Neural progenitor cell (in vitro differentiated cells): ENCODE measurements around the gene PRR19. TPM values are rescaled to one million over a fixed set of nuclear protein-coding genes. Genes with fewer than 3 reads are reported as not detected.
A peak's percentile ranks its signal among the peaks of the same experiment; 100 is the strongest.

Source experiments
- DNase-seq: peaks from one replicate; pipeline ENCODE4 v3.0.0-alpha.2; 2016; ENCODE audit warnings: low spot score
- H2AFZ ChIP-seq: fragments of 200-600 bp; sonication (generic); replicated peaks from 2 replicates; pipeline ENCODE4 v1.6.1; 2016; ENCODE audit warnings: antibody characterized with exemption
- H3F3A ChIP-seq: fragments of 200-600 bp; sonication (generic); 2 replicates; pipeline ENCODE4 v1.6.1; 2016; ENCODE audit warnings: antibody characterized with exemption, low read depth
- H3K27ac ChIP-seq: fragments of 200-600 bp; sonication (generic); 2 replicates; pipeline ENCODE4 v1.5.1; 2016; ENCODE audit warnings: mild to moderate bottlenecking
- H3K27me3 ChIP-seq: fragments of 200-600 bp; sonication (generic); 2 replicates; pipeline ENCODE4 v1.6.1; 2016; ENCODE audit warnings: mild to moderate bottlenecking, moderate library complexity
- H3K36me3 ChIP-seq: fragments of 200-600 bp; sonication (generic); 2 replicates; pipeline ENCODE4 v1.5.1; 2016
- H3K4me1 ChIP-seq: fragments of 200-600 bp; sonication (generic); 2 replicates; pipeline ENCODE4 v1.6.1; 2016; ENCODE audit warnings: mixed run types
- H3K4me2 ChIP-seq: fragments of 200-600 bp; sonication (generic); 2 replicates; pipeline ENCODE4 v1.6.1; 2016
- H3K4me3 ChIP-seq: fragments of 200-600 bp; sonication (generic); 2 replicates; pipeline ENCODE4 v1.5.1; 2016
- H3K79me2 ChIP-seq: fragments of 200-600 bp; sonication (generic); 2 replicates; pipeline ENCODE4 v1.6.1; 2016; ENCODE audit warnings: low read depth
- H3K9ac ChIP-seq: fragments of 200-600 bp; sonication (generic); 2 replicates; pipeline ENCODE4 v1.6.1; 2016
- H3K9me3 ChIP-seq: fragments of 200-600 bp; sonication (generic); 2 replicates; pipeline ENCODE4 v1.5.1; 2016; ENCODE audit warnings: low read depth
- H4K20me1 ChIP-seq: fragments of 200-600 bp; sonication (generic); 2 replicates; pipeline ENCODE4 v1.6.1; 2016; ENCODE audit warnings: low read depth
- H3K27ac Mint-ChIP-seq: 3 replicates; pipeline ENCODE4 v1.8.0; 2021; ENCODE audit warnings: mixed read lengths
- H3K27me3 Mint-ChIP-seq: 2 replicates; pipeline ENCODE4 v1.8.0; 2022; ENCODE audit warnings: low read depth, mild to moderate bottlenecking, inconsistent platforms, moderate library complexity, mixed read lengths; ENCODE audit not compliant: insufficient read depth
- H3K36me3 Mint-ChIP-seq: 3 replicates; pipeline ENCODE4 v1.8.0; 2021; ENCODE audit warnings: mixed read lengths
- H3K4me1 Mint-ChIP-seq: 3 replicates; pipeline ENCODE4 v1.8.0; 2021; ENCODE audit warnings: mixed read lengths
- H3K4me3 Mint-ChIP-seq: 3 replicates; pipeline ENCODE4 v1.8.0; 2021; ENCODE audit warnings: mild to moderate bottlenecking, moderate library complexity, mixed read lengths
- H3K9me3 Mint-ChIP-seq: 3 replicates; pipeline ENCODE4 v1.8.0; 2020; ENCODE audit warnings: mixed read lengths
- CTCF ChIP-seq: fragments of 200-600 bp; sonication (generic); IDR thresholded peaks from 2 replicates; pipeline ENCODE4 v1.5.1; 2017; ENCODE audit warnings: antibody characterized with exemption, mild to moderate bottlenecking
- EZH2 ChIP-seq: fragments of 200-600 bp; sonication (generic); IDR thresholded peaks from 2 replicates; pipeline ENCODE4 v1.6.1; 2017; ENCODE audit warnings: antibody characterized with exemption, mild to moderate bottlenecking, moderate library complexity
- EZH2phosphoT487 ChIP-seq: fragments of 200-600 bp; sonication (generic); IDR thresholded peaks from 2 replicates; pipeline ENCODE4 v1.6.1; 2017; ENCODE audit warnings: antibody characterized with exemption
- total RNA-seq: library from RNA; depleted of rRNA; stranded (reverse); fragments of >200 nt; gene quantifications from 2 replicates; pipeline ENCODE4 v1.2.3, GENCODE V29; 2015; ENCODE audit warnings: low replicate concordance

Gene PRR19
- total RNA-seq, 1 donor from 2014 or later, result 1.0 TPM

DNA sequence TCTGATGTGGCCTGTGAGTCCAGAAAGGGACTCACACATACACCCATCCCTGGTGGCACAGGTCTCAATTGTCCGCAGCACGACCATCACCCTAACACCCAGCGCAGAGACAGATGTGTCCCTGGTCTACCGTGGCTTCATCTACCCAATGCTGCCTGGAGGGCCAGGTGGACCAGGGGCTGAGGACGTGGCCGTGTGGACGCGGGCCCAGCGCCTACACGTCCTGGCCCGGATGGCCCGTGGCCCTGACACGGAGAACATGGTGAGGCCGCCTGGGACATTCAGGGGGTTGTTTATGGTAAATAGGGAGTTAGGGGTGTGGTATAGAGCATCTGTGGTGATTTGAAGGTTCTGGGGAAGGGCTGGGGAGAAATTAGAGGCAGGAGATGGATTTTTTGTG is 46.3 kb downstream of the PRR19 start:
- no peak overlapping the region for H2AFZ ChIP-seq
- no peak overlapping the region for H3K4me3 ChIP-seq
- no peak overlapping the region for H3K4me2 ChIP-seq
- Mint-ChIP-seq H3K4me1 (peaks cover 14% of the 10 kb centered on the region), H3K27ac (no peak overlapping the region), H3K27me3 (peaks cover 10% of the 10 kb centered on the region), H3K4me3 (no peak overlapping the region), H3K36me3 (peaks cover 26% of the 10 kb centered on the region), H3K9me3 (no peaks in the 10 kb centered on the region)
- H4K20me1 ChIP-seq, result no peaks in the 10 kb centered on the region
- no peaks in the 10 kb centered on the region for H3K79me2 ChIP-seq
- H3K27ac ChIP-seq, result no peak overlapping the region
- H3K36me3 ChIP-seq, result no peaks in the 10 kb centered on the region
- TF ChIP-seq EZH2phosphoT487, result no peak
- TF ChIP-seq EZH2, result no peak
- TF ChIP-seq CTCF, result no peak
- no peaks in the 10 kb centered on the region for H3K4me1 ChIP-seq
- no peaks in the 10 kb centered on the region for H3K27me3 ChIP-seq
- H3K9ac ChIP-seq, result no peak overlapping the region
- H3F3A ChIP-seq, result no peaks in the 10 kb centered on the region
- no peaks in the 10 kb centered on the region for H3K9me3 ChIP-seq
- DNase-seq, result no peak

- Histone ChIP-seq H3K9me3 (no peaks in the 10 kb centered on the region), H4K20me1 (no peaks in the 10 kb centered on the region), H3K4me2 (no peak overlapping the region), H3K27me3 (no peaks in the 10 kb centered on the region), H3K27ac (no peak overlapping the region), H3K4me3 (no peak overlapping the region), H3K9ac (no peak overlapping the region), H3F3A (no peaks in the 10 kb centered on the region), H3K4me1 (no peaks in the 10 kb centered on the region), H2AFZ (no peak overlapping the region), H3K36me3 (no peaks in the 10 kb centered on the region), H3K79me2 (no peaks in the 10 kb centered on the region)
- DNase-seq, result no peak
- Mint-ChIP-seq H3K9me3 (no peaks in the 10 kb centered on the region), H3K27ac (peak overlapping the region; percentile 90), H3K4me1 (peaks cover 22% of the 10 kb centered on the region), H3K27me3 (peaks cover 8% of the 10 kb centered on the region), H3K4me3 (no peak overlapping the region), H3K36me3 (peaks cover 30% of the 10 kb centered on the region)
- TF ChIP-seq EZH2 (no peak), CTCF (no peak), EZH2phosphoT487 (no peak)
Measured at GRCh38 chr19:42349378-42350107, 47.6 kb downstream of the PRR19 start.

- Histone ChIP-seq H3F3A (no peaks in the 10 kb centered on the region), H3K4me2 (no peak overlapping the region), H3K4me3 (no peak overlapping the region), H3K36me3 (no peaks in the 10 kb centered on the region), H3K27ac (no peak overlapping the region), H3K9ac (no peak overlapping the region), H2AFZ (no peak overlapping the region), H3K27me3 (no peaks in the 10 kb centered on the region), H4K20me1 (no peaks in the 10 kb centered on the region), H3K4me1 (no peaks in the 10 kb centered on the region), H3K79me2 (no peaks in the 10 kb centered on the region), H3K9me3 (no peaks in the 10 kb centered on the region)
- H3K4me3 Mint-ChIP-seq, result no peak overlapping the region
- peaks cover 27% of the 10 kb centered on the region for H3K36me3 Mint-ChIP-seq
- TF ChIP-seq EZH2, result no peak
- TF ChIP-seq EZH2phosphoT487, result no peak
- no peak for TF ChIP-seq CTCF
- peaks cover 27% of the 10 kb centered on the region for H3K4me1 Mint-ChIP-seq
- H3K27me3 Mint-ChIP-seq, result peaks cover 8% of the 10 kb centered on the region
- H3K9me3 Mint-ChIP-seq, result no peaks in the 10 kb centered on the region
- H3K27ac Mint-ChIP-seq, result no peak overlapping the region
- DNase-seq, result no peak
Measured at GRCh38 chr19:42350417-42350816, 48.5 kb downstream of the PRR19 start.
